GM19395 (cell line): ENCODE results near the gene ATP7B.
A peak's percentile ranks its signal among the peaks of the same experiment; 100 is the strongest.

Experiments used
- ATAC-seq: cut with Tn5 transposase; IDR thresholded peaks from one replicate; pipeline ENCODE4 v1.9.1; 2021; ENCODE audit warnings: mild to moderate bottlenecking, moderate library complexity; ENCODE audit not compliant: unreplicated experiment

The ATP7B gene

DNA sequence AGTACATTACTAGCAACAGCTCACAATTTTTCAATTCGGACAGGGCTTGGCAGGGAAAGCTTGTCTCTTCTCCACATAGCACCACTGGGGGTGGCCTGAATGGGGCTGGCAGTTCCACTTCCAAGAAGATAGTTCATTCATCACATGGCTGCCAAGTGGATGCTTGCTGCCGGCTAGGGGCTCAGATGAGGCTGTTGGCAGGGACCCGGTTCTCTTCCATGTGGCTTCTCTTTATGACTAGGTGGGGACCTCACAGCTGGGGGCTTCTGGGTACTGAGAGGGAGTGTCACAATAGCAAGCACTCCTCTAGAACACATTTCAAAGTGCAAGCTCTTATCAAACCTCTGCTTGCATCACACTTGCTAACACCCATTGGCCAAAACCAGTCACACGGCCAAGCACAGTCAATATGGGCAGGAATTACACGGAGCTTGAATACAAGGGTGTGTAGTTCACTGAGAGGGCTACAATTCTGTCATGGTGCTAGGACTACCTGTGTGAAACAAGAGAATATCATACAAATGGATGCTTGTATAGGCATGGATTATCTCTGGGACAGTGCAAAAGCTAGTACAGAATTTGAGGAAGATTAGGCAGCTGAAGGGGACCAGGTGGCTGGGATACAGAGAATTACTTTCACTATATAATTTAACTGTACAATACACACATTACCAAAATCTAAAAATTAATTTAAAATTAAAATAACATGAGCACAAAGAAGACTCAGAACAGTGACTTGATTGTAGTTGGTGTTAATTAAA lies 32.3 kb downstream of the ATP7B start:
- no peak for ATAC-seq

DNA sequence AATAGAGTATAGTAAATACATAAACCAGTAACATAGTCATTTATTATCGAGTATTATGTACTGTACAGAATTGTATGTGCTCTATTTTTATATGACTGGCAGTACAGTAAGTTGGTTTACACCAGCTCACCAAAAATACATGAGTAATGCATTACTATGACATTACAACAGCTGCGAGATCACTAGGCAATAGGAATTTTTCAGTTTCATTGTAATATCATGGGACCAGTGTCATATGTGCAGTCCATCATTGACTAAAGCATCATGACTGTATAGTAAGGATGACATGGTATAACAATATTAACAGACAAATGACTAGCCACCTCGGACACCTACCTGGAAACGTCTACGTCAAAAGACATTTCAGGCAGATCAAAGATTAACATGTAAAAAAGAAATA lies 33.6 kb downstream of the ATP7B start:
- ATAC-seq: no peak

DNA sequence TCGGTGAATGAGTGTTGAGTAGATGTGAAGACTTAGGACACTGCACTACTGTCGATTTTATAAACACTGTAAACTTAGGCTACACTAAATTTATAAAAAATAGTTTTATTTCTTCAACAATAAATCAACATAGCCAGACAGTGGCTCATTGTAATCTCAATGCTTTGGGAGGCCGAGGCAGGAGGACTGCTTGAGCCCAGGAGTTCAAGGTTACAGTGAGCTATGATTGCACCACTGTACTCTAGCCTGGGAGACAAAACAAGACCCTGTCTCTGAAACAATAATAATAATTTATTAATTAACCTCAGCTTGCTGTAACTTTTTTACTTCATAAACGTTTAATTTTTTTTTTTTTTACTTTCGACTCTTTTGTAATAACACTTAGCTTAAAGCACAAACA lies 34.4 kb downstream of the ATP7B start:
- no peak for ATAC-seq

DNA sequence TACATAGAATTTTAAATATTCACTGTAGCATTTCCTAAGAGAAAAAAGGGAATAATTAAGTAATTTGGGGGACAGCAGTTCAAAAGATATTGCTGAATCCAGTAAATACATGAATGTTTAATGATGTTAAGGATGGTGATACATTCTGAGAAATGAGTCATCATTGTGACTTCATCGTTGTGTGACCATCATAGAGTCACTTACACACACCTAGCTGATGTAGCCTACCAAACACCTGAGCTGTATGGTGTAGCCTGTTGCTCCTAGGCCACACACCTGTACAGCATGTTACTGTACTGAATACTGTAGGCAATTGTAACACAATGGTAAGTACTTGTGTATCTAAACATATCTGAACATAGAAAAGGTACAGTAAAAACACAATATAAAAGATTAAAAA lies 34.8 kb downstream of the ATP7B start:
- no peak for ATAC-seq

DNA sequence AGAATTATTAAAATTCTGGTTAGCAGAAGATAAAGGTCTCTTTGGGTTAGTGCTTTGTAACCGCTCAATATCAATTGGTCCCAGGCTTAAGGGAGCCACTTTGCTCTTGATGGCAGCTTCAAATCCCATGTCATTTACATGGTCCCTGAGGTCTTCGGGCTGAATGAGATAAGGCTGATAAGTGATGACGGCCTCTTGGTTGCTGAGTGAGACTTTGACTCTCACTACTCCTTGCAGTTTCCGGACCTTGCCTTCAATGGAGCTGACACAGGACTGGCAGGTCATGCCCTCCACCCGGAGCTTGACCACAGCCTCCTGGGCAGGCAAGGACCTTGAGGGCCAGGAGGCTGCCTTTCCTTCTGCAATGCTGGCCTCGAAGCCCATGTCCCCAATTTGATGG lies 36.8 kb downstream of the ATP7B start:
- ATAC-seq: no peak

DNA sequence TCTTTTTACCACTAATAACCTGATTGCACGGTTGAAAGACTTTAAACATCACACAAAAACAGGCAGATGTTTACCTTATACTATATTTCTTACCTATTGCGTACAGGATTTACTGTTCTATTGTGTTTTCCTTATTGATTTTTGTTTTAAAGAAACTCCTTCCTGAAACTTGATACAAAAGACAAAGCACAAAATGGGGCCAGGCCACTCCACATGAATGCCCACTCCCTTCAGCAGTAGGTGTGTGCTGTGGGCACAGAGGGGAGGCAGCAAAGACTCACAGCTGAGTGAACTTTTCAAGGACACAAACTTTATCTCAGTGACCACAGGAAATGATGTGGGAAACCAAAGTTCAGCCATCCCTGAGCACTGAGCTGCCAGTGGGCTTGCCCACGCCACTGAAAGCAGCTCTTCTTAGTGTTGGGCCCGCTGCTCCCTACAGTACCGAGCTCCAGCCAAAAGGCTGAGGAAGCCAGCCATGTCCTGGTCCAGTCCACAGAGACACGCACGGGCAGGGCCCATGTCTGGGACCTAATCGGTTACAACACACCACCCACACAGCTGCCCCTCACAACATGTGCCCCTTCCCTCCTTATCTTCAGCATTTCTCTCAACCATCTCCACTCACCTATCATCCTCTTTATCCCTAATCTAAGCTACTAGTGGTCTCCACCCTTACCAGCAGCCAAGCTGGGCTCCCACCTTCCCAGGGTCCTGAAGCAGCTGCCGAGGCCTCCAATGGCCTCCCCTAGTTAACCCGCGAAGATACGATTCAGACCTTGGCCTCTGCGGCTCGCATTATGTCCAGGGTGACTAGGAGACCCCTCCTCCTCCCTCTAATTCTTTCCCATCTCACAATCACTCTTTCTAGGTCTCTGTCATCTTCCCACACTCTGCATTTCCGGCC lies 39.5 kb downstream of the ATP7B start:
- ATAC-seq: no peak

DNA sequence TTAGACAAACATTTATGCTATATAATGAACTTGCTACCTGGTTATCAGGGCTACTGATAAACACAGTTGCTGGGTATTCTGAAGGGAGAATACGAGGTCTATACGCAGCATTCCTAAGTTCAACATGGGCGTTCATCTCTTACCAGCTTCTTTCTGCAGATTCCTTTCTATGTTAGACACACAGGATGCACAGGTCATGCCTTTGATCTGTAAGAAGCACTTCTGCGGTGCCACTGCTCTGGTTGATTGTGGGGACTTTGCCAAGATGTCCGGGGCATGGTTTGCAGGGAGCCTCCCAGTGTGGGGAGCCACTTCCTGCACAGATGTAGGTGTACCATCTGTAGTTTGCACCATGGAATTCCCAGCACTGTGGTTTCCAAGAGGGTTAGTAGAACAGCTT lies 40.9 kb downstream of the ATP7B start:
- ATAC-seq: no peak

DNA sequence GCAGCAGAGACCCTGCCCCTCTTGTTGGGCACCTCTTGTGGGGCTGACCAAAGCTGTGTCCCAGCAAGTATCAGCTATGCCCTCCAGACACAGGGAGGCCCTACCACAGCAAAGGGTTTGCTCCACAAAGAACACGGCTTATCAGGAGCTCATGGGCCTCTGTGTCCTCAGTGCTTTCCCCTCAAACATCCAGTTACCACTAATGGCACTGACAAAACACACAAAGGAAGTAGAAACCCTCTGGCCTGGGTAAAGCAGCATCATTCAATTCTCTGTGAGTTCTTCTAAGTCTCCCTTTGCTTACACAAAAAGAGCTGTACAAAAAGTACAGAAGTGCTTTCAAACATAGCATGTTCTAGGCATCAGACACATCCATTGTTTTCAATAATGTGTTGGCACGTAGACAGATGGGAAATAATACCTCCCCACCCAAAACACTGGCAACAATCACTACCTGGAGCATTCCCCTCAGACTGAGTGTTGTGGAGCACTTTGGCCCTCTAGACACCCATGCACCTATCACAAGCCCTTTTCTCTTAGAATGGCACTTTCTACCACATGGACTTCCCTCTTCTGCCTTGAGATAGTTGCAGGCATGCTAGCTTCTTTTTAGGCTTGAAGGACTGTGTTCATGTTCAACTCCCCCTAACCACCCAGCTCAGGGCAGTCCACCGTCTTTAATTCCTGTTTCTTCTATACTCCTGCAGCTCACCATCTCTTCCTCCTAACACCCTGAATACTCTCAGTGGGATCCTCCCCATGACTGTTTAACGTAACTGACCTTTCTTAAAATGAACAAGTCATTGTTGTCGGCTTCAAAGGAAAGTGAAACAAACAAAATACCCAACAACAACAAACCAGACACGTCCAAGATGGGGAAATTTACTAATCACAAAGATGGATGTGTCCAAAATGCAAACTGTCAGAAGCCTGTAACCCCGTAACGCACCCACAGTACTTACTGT lies 43.5 kb downstream of the ATP7B start:
- ATAC-seq: no peak

DNA sequence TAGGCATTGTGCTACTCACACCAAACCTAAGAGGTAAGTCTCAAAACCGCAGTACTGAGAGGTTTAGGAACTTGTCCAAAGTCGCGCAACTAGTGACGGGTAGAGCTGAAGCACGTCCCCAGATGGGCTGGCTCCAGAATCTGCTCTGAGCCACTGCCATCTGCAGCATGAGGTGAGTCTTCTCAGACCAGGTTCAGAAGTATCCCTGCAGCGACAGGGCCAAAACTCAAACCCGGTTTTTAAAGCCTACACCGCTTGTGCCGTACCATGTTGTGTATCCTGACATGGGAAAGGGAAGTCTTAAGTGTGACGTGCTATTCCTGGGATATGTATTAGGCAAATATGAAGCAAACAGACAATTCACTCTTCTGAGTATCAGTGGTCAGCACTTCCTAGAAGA lies 45.1 kb downstream of the ATP7B start:
- ATAC-seq: no peak

DNA sequence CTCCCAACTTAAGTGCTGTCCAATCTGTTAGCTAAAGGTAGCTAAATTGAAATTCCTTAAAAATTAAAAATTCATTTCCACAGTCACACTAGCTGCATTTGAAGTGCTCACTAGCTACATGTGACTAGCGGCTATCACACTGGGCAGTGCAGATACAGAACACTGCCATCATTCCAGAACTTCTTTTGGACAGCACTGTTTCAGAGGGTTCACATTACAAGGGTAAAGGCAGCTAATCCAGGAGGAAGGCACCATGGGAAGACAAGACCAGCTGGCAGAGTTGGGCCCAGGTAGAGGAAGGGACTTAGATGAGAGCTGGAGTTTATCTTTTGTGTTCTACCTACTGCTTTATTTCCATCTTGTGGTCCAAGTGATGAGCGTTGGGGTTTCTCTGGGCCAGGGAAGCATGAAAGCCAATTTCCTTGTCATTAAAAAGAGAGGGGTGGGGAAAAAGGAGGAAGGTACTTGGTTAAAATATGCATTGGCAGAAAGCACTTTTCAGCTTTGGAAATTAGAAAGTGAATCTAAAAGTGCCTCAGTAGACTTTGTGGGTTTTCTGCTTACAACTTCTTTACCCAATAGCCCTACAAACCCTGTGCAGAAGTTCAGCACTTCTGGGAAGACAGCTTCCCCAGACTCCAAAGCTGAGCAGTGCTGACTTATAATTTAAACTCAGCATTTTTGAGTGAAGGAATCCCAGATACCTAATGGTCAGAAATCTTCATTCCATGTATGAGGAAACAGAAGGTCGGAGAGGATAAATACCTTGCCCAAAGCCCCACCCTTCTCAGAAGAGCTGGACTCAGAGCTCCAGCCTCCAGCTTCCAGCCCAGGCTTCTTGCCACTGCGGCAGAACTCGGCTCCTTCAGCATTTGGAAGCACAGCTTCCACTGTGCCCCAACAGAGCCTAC lies 49.5 kb downstream of the ATP7B start:
- no peak for ATAC-seq

DNA sequence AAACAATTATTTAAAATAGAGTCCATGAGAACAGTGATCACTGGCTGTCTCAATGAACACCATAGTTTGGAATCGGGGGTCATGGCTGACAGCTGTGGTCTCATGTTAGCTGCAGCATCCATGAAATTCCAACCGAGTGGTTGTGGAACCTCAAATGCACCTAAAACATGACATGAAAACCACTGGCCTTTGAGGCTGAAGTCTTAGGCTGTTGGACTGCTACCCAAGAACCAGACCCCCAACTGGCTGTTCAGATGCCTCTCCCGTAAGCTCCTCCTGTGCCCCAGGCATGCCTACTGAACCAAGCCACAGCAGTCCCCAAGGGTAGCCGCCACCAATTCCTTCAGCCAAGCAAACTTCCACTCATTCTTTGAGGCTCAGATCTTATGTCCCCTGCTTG lies 50.5 kb downstream of the ATP7B start:
- ATAC-seq: no peak

DNA sequence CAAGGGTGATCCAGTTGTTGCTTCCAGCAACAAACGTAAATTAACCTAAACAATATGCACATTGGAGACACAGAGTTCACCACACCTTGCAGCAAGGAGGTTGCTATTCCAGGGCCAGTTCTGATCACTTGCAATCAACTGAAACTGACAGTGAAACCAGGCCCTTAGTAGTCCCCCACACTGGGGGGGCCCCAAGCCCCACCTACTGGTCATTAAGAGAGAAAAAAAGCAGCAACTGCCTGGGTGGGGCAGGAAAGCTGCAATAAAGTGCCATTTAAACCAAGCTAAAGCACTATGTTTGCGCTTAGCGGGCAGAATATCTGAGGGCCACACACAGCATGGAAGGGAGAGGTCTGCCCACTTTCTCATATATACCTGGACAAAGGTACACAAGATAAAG lies 51.5 kb downstream of the ATP7B start:
- peak; percentile 71 for ATAC-seq

DNA sequence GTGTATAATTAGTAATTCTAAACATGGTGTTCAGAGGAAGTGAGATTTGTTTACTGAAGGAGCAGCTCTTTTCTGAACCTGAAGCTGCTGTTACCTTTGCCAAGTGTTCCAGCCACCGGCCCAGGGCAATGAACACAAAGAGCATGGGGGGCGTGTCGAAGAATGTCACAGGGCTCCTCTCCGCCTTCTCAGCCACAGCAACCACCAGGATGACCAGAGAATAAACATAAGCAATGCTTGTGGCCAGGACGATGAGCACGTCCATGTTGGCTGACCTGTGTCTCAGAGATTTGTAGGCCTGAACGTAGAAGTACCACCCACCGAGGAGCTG lies 53.1 kb downstream of the ATP7B start:
- ATAC-seq: peak; percentile 28

DNA sequence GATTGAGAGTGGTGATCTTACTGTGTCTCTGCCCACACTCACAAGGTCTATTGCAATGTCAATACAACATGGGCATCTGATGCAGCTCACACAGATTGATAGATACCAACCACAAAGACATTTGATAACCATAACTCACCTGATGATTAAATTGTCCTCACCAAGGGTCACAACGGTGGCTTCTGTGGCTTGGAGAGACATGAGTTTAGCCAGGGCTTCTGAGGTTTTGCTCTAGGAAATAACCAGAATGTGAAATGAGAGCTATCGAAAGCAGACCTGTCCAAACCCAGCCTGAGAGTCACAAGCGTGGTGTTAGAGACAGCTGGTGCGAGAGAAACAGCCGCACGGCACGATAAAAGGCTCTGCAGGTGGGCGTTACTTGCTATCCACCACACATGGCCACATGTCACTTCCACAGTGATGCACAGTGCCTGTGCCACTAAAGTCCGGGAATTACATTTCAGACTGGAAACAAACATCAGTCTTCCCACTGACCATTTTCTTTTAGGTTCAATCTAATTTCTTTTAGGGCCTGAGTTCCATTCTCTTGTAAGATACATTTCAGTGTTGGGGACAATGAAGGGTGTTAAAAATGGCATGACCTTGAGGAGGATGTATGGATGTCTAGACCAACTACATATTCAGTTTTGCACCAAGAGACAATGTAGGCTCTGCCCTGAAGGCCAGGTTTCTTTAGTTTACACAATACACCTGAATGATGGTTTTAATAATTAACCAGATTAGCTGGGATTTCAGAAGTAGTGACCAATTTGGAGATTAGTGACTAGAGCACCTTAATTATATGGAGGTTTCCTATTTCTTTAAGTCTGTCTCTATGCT lies 53.7 kb downstream of the ATP7B start:
- peak; percentile 52 for ATAC-seq

DNA sequence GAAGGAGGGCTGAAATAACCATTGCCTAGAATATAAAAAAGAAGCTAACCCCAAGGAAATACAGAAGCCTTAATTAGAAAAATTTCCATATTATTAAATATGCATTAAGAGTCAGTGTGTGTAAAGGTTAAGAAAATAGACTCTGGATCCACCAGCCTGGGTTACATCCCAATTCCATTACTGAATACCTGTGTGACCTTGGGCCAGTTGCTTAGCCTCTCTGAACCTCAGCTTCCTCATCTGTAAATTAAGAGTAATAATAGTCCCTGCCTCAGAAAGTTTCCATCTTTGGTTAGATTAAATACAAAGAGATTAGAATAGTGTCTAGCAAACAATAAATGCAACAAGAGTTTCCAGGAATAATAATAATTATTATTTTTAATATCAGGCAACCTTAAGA lies 54.5 kb downstream of the ATP7B start:
- ATAC-seq: no peak

DNA sequence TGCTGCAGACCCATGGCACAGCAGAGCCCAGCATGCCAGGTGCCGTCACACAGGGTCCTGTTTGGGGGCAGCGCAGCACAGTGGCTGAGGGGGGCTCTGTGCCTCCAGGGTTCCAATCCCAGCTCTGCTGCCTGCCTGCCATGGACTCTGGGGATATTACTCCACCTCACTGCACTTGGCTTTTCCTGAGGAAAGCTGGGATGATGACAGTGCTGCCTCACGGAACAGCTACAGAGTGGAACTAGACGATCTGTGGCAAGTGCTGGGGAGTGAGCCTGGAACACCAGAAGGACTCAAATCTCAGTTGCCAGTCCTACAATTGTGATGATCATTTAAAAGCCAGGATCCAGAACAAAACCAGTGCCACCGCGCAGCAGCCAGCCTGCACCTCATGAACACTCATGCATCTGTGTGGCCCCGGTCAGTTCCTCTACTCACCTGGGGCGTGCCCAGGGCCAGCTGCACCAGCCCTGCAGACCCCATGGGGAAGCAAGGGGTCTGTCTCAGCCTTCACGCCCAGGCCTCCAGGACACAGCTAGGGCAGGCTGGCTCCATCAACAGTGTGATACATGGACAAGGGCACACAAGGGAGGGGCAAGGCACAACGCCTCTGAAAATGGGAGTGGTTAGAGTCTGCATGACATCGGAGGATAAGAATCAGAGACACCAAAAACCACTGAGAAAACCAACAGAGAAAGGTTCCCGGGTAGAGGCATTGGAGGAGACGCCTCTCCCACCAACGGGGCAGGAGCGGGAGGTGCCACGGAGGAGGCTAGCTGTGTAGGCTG lies 55.2 kb downstream of the ATP7B start:
- ATAC-seq: no peak

DNA sequence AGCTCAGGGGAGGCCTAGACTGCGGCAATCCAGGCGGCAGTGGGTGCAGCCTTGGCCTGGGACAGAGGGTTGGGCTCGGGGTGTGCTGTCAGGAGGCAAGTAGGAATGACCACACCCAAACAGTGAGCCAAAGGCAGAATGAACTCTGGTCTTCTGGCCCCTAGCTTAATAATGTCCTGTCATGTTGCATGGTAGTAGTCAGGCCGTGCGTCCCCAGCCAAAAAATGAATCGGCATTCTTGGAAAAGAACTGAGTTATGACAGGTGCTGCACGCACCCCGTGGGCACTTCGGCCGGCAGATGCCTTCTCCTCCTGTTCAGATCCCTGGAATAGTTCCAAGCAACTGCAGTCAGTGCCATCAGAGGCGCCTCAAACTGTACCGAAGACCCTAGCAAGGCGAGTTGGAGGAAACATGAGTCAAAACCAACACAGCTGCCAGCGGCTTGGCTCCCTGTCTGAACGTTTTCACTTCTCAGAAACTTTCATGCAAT lies 55.9 kb downstream of the ATP7B start:
- ATAC-seq: no peak
